Fibroblast of skin of left biceps (primary cell): ENCODE measurements around the gene KRTAP5-5.

ENCODE experiments used
- DNase-seq, 2 experiments: peaks; one replicate each; pipeline ENCODE4 v3.0.0-alpha.2; 2013; ENCODE audit warnings: low read depth in 2 of 2

KRTAP5-5 gene

GRCh38 chr11:1676229-1676740 is 46.7 kb downstream of the KRTAP5-5 start:
- no peak for DNase-seq

GRCh38 chr11:1679881-1680280 is 50.3 kb downstream of the KRTAP5-5 start:
- no peak for DNase-seq
